COLO668 (cell line): Measurements from ENCODE around the gene HVCN1.
"Not testable (repeated sequence)": the region's sequence is repeated elsewhere in the genome, so short reads cannot be mapped to it uniquely, and the experiment has no call there.

Experiments
- DNase-seq: peaks from one replicate; lab custom pipeline; 2025; ENCODE audit not compliant: unreplicated experiment; lab: John Stamatoyannopoulos, UW

Gene HVCN1

GRCh38 chr12:110668480-110669192 is 20.3 kb downstream of the HVCN1 start:
- DNase-seq, result no peak

GRCh38 chr12:110667671-110668070 is 21.2 kb downstream of the HVCN1 start:
- DNase-seq, result no peak

DNA sequence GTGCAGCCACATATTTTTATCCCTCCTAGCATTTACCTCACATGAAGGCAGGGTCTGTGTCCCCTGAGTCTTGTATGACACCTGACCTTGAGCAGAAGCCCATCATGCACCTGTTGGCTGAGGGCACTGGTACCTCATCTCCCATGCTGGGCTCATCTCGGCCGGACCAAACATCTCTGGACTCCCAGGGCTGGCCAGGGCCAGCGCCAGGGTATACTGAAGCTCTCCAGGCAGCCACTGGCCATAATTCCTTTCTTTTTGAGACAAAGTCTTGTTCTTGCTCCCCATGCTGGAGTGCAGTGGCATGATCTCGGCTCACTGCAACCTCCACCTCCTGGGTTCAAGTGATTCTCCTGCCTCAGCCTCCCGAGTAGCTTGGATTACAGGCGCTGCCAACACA is 22.0 kb downstream of the HVCN1 start:
- DNase-seq, result no peak

- no peak for DNase-seq
These were observed 27.5 kb downstream of the HVCN1 start for GRCh38 chr12:110661337-110661972.

GRCh38 chr12:110658878-110659277 is 30.0 kb downstream of the HVCN1 start:
- no peak for DNase-seq

GRCh38 chr12:110658242-110658641 is 30.7 kb downstream of the HVCN1 start:
- DNase-seq, result no peak

GRCh38 chr12:110657747-110658146 is 31.2 kb downstream of the HVCN1 start:
- no peak for DNase-seq

- DNase-seq, result no peak
These were observed 32.8 kb downstream of the HVCN1 start for GRCh38 chr12:110656071-110656655.

- not testable (repeated sequence) for DNase-seq
These were observed 34.7 kb downstream of the HVCN1 start for GRCh38 chr12:110654238-110654637.

GRCh38 chr12:110649341-110649847 is 39.5 kb downstream of the HVCN1 start:
- no peak for DNase-seq

GRCh38 chr12:110647631-110648040 is 41.3 kb downstream of the HVCN1 start:
- DNase-seq, result no peak

DNA sequence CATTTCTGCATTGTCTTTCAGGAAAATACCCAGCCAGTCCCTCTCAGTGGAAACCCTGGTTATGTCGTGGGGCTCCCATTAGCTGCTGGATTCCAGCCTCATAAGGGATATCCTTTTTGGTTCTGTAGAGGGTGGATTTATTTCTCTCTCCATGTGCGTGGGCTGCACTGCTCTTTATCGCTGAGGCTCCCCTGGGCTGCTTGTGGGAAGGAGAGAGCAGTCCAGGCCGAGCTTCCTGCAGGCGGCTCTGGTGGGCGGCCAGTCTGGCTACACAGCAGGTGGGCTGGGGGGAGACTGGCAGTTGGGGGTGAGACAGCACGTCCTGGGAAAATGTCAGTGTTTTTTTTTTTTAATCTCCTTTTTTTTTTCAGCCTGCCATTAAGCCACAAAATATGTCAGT is 47.4 kb downstream of the HVCN1 start:
- no peak for DNase-seq

DNA sequence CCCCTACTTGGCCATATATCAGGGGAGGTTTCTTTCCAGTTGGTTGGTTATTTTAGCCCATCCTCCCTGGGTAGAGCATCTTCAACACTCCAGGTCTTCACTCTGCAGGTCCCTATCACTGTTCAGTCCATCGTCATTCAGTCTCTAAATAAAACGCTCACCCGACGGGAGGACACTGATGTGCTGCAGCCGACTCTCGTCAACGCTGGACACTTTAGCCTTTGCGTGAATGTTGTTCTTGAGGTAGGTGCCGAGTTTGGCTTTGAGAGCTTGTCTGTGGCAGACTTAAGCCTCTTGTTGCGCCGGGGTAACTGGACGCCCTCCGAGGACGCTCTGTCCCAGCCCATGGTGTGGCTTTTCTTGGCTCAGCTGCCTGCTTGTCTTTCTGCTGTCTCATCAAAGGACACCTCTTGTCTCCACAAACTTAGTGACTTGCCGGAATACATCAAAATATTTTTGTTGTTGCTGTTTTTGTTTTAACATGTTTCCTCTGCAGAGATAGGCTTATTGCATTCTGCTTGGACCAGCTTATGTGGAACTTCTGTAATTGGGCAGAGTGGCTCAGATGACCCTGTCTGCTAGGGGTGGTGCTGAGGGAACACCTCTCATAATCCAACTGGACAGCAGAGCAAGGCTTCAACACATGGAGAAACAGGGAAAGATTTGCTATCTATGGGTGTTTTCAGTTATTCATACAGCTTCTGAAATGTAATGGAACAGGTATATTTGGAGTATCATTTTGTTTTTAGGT is 48.5 kb downstream of the HVCN1 start:
- DNase-seq, result no peak

GRCh38 chr12:110639336-110640141 is 49.4 kb downstream of the HVCN1 start:
- DNase-seq, result no peak

GRCh38 chr12:110638796-110639195 is 50.1 kb downstream of the HVCN1 start:
- no peak for DNase-seq

DNA sequence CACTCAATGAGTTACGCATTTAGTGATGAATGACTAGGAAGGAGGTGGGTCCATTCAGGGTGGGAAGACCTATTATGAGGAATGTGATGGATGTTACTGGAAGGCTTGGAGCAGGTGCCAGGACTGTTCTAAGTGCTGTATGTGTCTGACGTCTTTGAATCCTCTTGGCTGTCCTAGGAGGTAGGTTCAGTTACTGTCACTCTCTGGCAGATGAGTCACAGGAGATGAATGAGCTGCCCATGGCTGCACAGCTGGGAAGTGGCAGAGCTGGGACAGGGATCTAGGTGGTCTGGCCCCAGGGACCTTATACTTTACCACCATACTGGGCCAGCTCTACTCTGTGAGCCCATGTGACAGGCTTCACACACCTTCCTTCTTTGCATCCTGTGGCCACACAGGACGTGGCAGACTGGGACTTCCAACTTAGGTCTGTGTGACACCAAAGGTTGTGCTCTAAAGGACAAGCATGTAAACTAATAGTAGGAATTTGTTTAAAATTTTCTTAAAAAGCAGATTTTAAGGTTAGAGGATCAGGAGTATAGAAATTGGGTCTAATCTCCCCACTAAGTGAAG is 51.0 kb downstream of the HVCN1 start:
- no peak for DNase-seq

DNA sequence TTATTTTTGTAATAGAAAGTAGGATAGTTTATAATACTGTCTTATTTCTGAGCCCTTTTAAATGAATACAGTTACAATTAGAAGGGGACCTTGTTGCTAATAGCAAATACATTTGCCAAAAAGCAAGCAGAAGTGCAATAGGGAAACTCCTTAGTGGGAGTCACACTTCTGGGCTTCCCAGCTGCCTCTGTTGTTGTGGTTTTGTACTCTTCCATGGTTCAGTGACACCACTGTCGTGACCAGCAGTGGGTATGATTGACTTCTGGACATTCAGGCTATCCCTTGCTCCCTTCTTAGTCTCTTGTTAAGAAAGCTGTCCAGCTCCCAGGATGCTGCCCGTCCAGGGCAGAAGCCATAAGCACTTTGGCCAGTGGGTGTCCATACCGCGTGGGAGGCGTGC is 52.4 kb downstream of the HVCN1 start:
- no peak for DNase-seq

GRCh38 chr12:110635055-110635454 is 53.9 kb downstream of the HVCN1 start:
- no peak for DNase-seq

DNA sequence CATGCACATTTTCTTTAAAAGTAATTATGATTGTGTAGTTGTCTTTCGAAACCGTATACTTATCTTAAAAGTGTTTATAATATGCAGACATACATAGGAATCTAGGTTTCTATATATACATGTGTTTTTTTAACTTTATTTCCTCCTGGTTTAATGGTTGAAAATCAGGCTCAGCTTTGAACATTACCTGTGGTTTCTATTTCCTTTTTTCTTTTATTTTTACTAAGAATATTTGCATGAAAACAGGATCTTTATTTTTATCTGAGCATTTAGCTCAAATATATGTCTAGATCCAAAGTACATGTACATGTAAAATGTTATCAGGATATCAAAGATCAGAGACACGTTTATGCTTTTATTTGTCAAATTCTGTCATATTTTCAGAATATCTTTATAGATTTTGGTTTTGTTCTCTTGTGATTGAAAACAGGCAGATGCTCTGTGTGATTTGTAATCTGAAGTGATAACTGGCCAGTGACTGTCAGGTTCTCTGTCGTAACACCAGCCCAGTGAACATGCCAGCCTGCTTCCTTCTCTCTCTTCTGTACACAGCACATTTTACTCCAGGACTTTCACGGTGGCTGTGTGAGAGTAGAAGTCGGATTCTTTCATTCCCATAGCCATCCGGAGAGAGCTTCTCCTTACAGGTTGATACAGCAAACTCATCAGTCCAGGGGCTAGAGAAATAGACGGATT is 61.3 kb downstream of the HVCN1 start:
- no peak for DNase-seq

DNA sequence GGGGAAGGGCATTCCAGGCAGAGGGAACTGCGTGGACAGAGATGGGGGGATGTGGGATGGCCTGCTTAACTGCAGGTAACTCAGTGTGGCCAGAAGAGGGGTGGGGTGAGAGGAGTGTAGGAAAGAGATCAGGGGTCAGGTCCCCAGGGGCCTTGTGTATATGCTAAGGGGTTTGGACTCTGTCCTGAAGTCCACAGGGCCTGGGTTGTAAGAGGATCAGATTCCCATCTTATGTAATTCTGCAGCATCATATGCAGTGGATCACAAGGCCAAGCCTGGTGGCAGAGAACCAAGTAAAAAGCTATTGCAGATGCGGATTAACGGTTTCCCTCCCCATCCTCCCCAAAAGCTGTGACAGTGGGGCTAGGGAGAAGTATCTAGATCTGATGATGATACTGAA is 66.3 kb downstream of the HVCN1 start:
- DNase-seq, result no peak
